IMR-90 (cell line): ENCODE results near the gene C3orf22. TPM values are rescaled to one million over a fixed set of nuclear protein-coding genes. Genes with fewer than 3 reads are reported as not detected.

Source experiments
- ATAC-seq: fragments of 200-7000 bp; cut with Tn5 transposase; 2 replicates; pipeline ENCODE4 v1.9.1; 2020; ENCODE audit warnings: low read depth, mild to moderate bottlenecking, moderate library complexity
- BruUV-seq: library from RNA; stranded (reverse); fragments of 400-500 nt; replicated peaks from 2 replicates; lab custom pipeline; 2021; lab: Mats Ljungman, UMichigan
- CTCF ChIA-PET: fragments of 300-600 bp; formaldehyde crosslinking; extraction: SDS; loops from one replicate; lab custom pipeline; 2021; ENCODE audit warnings: antibody characterized with exemption; lab: Yijun Ruan, JAX
- POLR2A ChIA-PET: fragments of 300-600 bp; sonication (Branson Sonifier 250); formaldehyde crosslinking; loops from one replicate; lab custom pipeline; 2022; ENCODE audit warnings: antibody characterized with exemption; ENCODE audit not compliant: unreplicated experiment; lab: Charles Lee
- DNase-seq: peaks from one replicate; pipeline ENCODE4 v3.0.0; 2013
- H2AFZ ChIP-seq: replicated peaks from 2 replicates; pipeline ENCODE3; 2013; ENCODE audit warnings: low read length, mild to moderate bottlenecking; ENCODE audit not compliant: poor library complexity
- H2AK5ac ChIP-seq: 2 replicates; pipeline ENCODE4 v1.6.1; 2013; ENCODE audit warnings: low read depth, low read length, inconsistent platforms
- H2AK9ac ChIP-seq: replicated peaks from 2 replicates; pipeline ENCODE3; 2013; ENCODE audit warnings: mild to moderate bottlenecking, low read depth, low read length, moderate library complexity; ENCODE audit not compliant: poor library complexity
- H2BK120ac ChIP-seq: 2 replicates; pipeline ENCODE4 v1.6.1; 2013; ENCODE audit warnings: low read depth, low read length, inconsistent platforms
- H2BK15ac ChIP-seq: 3 replicates; pipeline ENCODE4 v1.6.1; 2013; ENCODE audit warnings: low read depth, low read length, inconsistent platforms
- H2BK20ac ChIP-seq: 2 replicates; pipeline ENCODE4 v1.6.1; 2013; ENCODE audit warnings: low read depth, mild to moderate bottlenecking, inconsistent platforms, low read length, moderate library complexity
- H2BK5ac ChIP-seq: 2 replicates; pipeline ENCODE4 v1.6.1; 2013; ENCODE audit warnings: mild to moderate bottlenecking, low read depth, low read length, inconsistent platforms; ENCODE audit not compliant: poor library complexity, severe bottlenecking
- H3K14ac ChIP-seq: replicated peaks from 2 replicates; pipeline ENCODE4 v1.6.1; 2013; ENCODE audit warnings: low read depth, low read length, inconsistent platforms
- H3K18ac ChIP-seq: 2 replicates; pipeline ENCODE4 v1.6.1; 2013; ENCODE audit warnings: low read depth, low read length, control low read depth
- H3K23ac ChIP-seq: 2 replicates; pipeline ENCODE4 v1.6.1; 2013; ENCODE audit warnings: low read depth, low read length, inconsistent platforms
- H3K27ac ChIP-seq: 2 replicates; pipeline ENCODE4 v1.5.1; 2013; ENCODE audit warnings: mild to moderate bottlenecking, control low read depth, low read length; ENCODE audit not compliant: insufficient read depth
- H3K27me3 ChIP-seq: 2 replicates; pipeline ENCODE4 v1.6.1; 2013; ENCODE audit warnings: low read length; ENCODE audit not compliant: control insufficient read depth, insufficient read depth
- H3K36me3 ChIP-seq: 2 replicates; pipeline ENCODE4 v1.6.1; 2013; ENCODE audit warnings: low read length, mixed read lengths; ENCODE audit not compliant: control insufficient read depth, insufficient read depth
- H3K4ac ChIP-seq: 2 replicates; pipeline ENCODE4 v1.6.1; 2013; ENCODE audit warnings: low read depth, low read length, inconsistent platforms
- H3K4me1 ChIP-seq: 2 replicates; pipeline ENCODE4 v1.6.1; 2013; ENCODE audit warnings: low read length, mixed read lengths; ENCODE audit not compliant: control insufficient read depth, insufficient read depth
- H3K4me2 ChIP-seq: 2 replicates; pipeline ENCODE4 v1.6.1; 2013; ENCODE audit warnings: low read depth, mild to moderate bottlenecking, control low read depth, low read length, moderate library complexity
- H3K4me3 ChIP-seq: 2 replicates; pipeline ENCODE4 v1.5.1; 2013; ENCODE audit warnings: low read depth, mild to moderate bottlenecking, control low read depth, low read length, moderate library complexity; ENCODE audit not compliant: insufficient read depth
- H3K56ac ChIP-seq: 2 replicates; pipeline ENCODE4 v1.6.1; 2013; ENCODE audit warnings: low read length, inconsistent platforms; ENCODE audit not compliant: insufficient read depth; ENCODE audit errors: extremely low read depth
- H3K79me1 ChIP-seq, 2 experiments: 2 replicates each; pipeline ENCODE4 v1.6.1; 2013; ENCODE audit warnings: low read length in 2 of 2, inconsistent platforms in 1 of 2, low read depth in 1 of 2
- H3K9ac ChIP-seq: 2 replicates; pipeline ENCODE4 v1.6.1; 2013; ENCODE audit warnings: low read depth, low read length, control low read depth
- H3K9me1 ChIP-seq: 2 replicates; pipeline ENCODE4 v1.6.1; 2013; ENCODE audit warnings: low read length, inconsistent platforms; ENCODE audit not compliant: insufficient read depth
- H3K9me3 ChIP-seq: 2 replicates; pipeline ENCODE4 v1.6.1; 2013; ENCODE audit warnings: low read length; ENCODE audit not compliant: control insufficient read depth, insufficient read depth
- H4K20me1 ChIP-seq: 2 replicates; pipeline ENCODE4 v1.6.1; 2013; ENCODE audit warnings: low read length, inconsistent platforms; ENCODE audit not compliant: insufficient read depth
- H4K5ac ChIP-seq: 2 replicates; pipeline ENCODE4 v1.6.1; 2013; ENCODE audit warnings: mild to moderate bottlenecking, low read depth, low read length, control low read depth
- H4K8ac ChIP-seq, 2 experiments: 2 replicates each; pipeline ENCODE4 v1.6.1; 2013; ENCODE audit warnings: low read depth in 2 of 2, low read length in 2 of 2, control low read depth in 1 of 2, inconsistent platforms in 1 of 2
- H4K91ac ChIP-seq: 2 replicates; pipeline ENCODE4 v1.6.1; 2013; ENCODE audit warnings: low read depth, low read length, inconsistent platforms; ENCODE audit not compliant: insufficient read depth
- CHD1 ChIP-seq: IDR thresholded peaks from 2 replicates; pipeline ENCODE4 v1.6.1; 2012; ENCODE audit warnings: low read depth, low read length, improper control_type of control experiment
- FOS ChIP-seq: fragments of 150-350 bp; IDR thresholded peaks from 2 replicates; pipeline ENCODE4 v1.6.1; 2016; ENCODE audit warnings: low read depth, low read length
- MAFK ChIP-seq: IDR thresholded peaks from 2 replicates; pipeline ENCODE4 v1.6.1; 2012; ENCODE audit warnings: low read depth, low read length, improper control_type of control experiment
- MAZ ChIP-seq: IDR thresholded peaks from 2 replicates; pipeline ENCODE4 v1.6.1; 2012; ENCODE audit warnings: low read depth, mild to moderate bottlenecking, low read length, improper control_type of control experiment, moderate library complexity, borderline replicate concordance
- MXI1 ChIP-seq: IDR thresholded peaks from 2 replicates; pipeline ENCODE4 v1.6.1; 2012; ENCODE audit warnings: low read depth, mild to moderate bottlenecking, low read length, moderate library complexity, borderline replicate concordance
- POLR2A ChIP-seq: IDR thresholded peaks from 2 replicates; pipeline ENCODE4 v1.6.1; 2012; ENCODE audit warnings: mild to moderate bottlenecking, low read depth, low read length
- RCOR1 ChIP-seq: IDR thresholded peaks from 2 replicates; pipeline ENCODE4 v1.6.1; 2012; ENCODE audit warnings: mild to moderate bottlenecking, low read length, improper control_type of control experiment; ENCODE audit not compliant: insufficient replicate concordance
- RFX5 ChIP-seq: IDR thresholded peaks from 2 replicates; pipeline ENCODE4 v1.8.0; 2012; ENCODE audit warnings: low read depth, mild to moderate bottlenecking, low read length, moderate library complexity
- WGBS, 2 experiments: methylation state at CpG; one replicate each; pipeline versions ENCODE4 v1.1.5 to v1.1.7; 2013; ENCODE audit warnings: missing lambda C conversion rate in 2 of 2; ENCODE audit not compliant: insufficient read length in 1 of 2; ENCODE audit errors: extremely low coverage in 2 of 2; 5-methylcytosine and 5-hydroxymethylcytosine counted together
- dilution Hi-C: fragments of 300-500 bp; cut with HindIII; formaldehyde crosslinking; loops from one replicate; pipeline ENCODE4 v1.14.3; 2018; ENCODE audit warnings: low sequenced_read_pairs; ENCODE audit not compliant: unreplicated experiment
- in situ Hi-C: fragments of 300-500 bp; cut with MboI; formaldehyde crosslinking; loops from 3 replicates; pipeline ENCODE4 v1.14.3; 2019; ENCODE audit warnings: low sequenced_read_pairs, inconsistent platforms, mixed read lengths
- intact Hi-C: fragments of 100-400 bp; cut with micrococcal nuclease; formaldehyde crosslinking; loops from 2 replicates; pipeline ENCODE4 v1.10.0; 2022
- polyA plus RNA-seq, 3 experiments: library from polyadenylated mRNA; depleted of rRNA; stranded (reverse); fragments of >200 nt; gene quantifications; 2 replicates each; pipeline ENCODE4 v1.2.3, GENCODE V29; 2012; ENCODE audit warnings: low replicate concordance in 1 of 3
- total RNA-seq: library from RNA; depleted of rRNA; stranded (reverse); fragments of >200 nt; gene quantifications from 2 replicates; pipeline ENCODE4 v1.2.3, GENCODE V29; 2012
- TF ChIP-seq, protein P1 (sequence below): fragments of 150-350 bp; IDR thresholded peaks from 2 replicates; pipeline ENCODE4 v1.6.1; 2017; ENCODE audit warnings: mild to moderate bottlenecking, antibody characterized with exemption, low read length, low read depth
- TF ChIP-seq, protein P2 (sequence below): conservative IDR thresholded peaks from 2 replicates; pipeline ENCODE4 v1.5.1; 2012; ENCODE audit warnings: mild to moderate bottlenecking, low read depth, low read length, improper control_type of control experiment
- TF ChIP-seq, protein P3 (sequence below): fragments of 150-350 bp; IDR thresholded peaks from 2 replicates; pipeline ENCODE4 v1.6.1; 2016; ENCODE audit warnings: low read depth, mild to moderate bottlenecking, low read length, moderate library complexity, borderline replicate concordance

Gene C3orf22
- total and polyA plus RNA-seq, 2 of the 4 experiments (the other 2 are of a cell fraction): not detected

DNA sequence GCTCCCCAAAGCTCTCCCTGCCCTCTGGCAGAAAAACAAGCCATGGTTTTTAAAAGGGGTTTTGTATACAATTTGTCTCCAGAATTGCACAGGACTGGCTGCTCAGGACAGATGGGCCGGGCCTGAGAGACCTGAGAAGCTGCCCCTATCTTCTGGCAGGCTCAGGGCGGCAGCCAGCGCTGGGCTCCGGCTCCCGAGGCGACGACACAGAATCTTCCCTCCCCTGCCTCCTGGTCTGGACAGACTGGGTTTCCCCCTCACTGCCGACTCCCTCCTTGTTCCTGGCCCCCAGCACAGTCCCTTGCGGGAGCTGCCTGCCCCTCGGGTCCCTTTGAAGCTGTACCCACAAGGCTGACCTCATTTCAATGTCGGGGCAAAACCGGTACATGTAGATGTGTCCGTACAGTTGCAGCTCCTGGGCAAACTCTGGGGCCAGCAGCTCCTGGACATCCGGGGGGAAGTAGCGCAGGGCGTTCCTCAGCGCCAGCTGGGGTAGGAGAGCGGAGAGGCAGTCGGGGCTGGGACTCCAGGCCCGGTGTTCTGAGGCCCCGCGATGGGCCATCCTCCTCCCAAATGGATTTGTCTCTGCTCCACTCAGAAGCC, 48.3 kb downstream of the C3orf22 start:
- CTCF ChIA-PET: no interaction called here
- Histone ChIP-seq H4K91ac (no peak overlapping the region), H2BK5ac (no peak overlapping the region), H4K5ac (no peak overlapping the region), H3K4me3 (no peak overlapping the region), H3K27me3 (peaks cover 29% of the 10 kb centered on the region; the same call in 1 of the 2 replicates), H2BK20ac (no peak overlapping the region), H2BK120ac (no peak overlapping the region), H2AFZ (peak overlapping the region; percentile 53), H4K8ac (no peak overlapping the region), H3K4ac (no peak overlapping the region), H3K9ac (no peak overlapping the region), H4K20me1 (no peaks in the 10 kb centered on the region), H3K56ac (no peak overlapping the region), H3K79me1 (no peaks in the 10 kb centered on the region), H3K27ac (no peak overlapping the region), H3K4me2 (no peak overlapping the region), H3K4me1 (no peaks in the 10 kb centered on the region), H2AK5ac (no peak overlapping the region), H2AK9ac (no peak overlapping the region), H2BK15ac (no peak overlapping the region), H3K23ac (no peak overlapping the region), H3K9me3 (no peaks in the 10 kb centered on the region), H3K9me1 (no peaks in the 10 kb centered on the region), H3K18ac (no peak overlapping the region), H3K14ac (no peak overlapping the region), H3K36me3 (no peaks in the 10 kb centered on the region)
- dilution Hi-C loops (no loop called here), in situ Hi-C loops (no loop called here), intact Hi-C loops (no loop called here)
- BruUV-seq: no TSS peak
- TF ChIP-seq MAZ (no peak), MXI1 (no peak), RFX5 (no peak), RCOR1 (no peak), POLR2A (no peak), FOS (no peak), CHD1 (no peak), MAFK (no peak)
- TF ChIP-seq, protein P1, sequence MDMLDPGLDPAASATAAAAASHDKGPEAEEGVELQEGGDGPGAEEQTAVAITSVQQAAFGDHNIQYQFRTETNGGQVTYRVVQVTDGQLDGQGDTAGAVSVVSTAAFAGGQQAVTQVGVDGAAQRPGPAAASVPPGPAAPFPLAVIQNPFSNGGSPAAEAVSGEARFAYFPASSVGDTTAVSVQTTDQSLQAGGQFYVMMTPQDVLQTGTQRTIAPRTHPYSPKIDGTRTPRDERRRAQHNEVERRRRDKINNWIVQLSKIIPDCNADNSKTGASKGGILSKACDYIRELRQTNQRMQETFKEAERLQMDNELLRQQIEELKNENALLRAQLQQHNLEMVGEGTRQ: no peak
- TF ChIP-seq, protein P2, sequence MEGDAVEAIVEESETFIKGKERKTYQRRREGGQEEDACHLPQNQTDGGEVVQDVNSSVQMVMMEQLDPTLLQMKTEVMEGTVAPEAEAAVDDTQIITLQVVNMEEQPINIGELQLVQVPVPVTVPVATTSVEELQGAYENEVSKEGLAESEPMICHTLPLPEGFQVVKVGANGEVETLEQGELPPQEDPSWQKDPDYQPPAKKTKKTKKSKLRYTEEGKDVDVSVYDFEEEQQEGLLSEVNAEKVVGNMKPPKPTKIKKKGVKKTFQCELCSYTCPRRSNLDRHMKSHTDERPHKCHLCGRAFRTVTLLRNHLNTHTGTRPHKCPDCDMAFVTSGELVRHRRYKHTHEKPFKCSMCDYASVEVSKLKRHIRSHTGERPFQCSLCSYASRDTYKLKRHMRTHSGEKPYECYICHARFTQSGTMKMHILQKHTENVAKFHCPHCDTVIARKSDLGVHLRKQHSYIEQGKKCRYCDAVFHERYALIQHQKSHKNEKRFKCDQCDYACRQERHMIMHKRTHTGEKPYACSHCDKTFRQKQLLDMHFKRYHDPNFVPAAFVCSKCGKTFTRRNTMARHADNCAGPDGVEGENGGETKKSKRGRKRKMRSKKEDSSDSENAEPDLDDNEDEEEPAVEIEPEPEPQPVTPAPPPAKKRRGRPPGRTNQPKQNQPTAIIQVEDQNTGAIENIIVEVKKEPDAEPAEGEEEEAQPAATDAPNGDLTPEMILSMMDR: no peak
- TF ChIP-seq, protein P3, sequence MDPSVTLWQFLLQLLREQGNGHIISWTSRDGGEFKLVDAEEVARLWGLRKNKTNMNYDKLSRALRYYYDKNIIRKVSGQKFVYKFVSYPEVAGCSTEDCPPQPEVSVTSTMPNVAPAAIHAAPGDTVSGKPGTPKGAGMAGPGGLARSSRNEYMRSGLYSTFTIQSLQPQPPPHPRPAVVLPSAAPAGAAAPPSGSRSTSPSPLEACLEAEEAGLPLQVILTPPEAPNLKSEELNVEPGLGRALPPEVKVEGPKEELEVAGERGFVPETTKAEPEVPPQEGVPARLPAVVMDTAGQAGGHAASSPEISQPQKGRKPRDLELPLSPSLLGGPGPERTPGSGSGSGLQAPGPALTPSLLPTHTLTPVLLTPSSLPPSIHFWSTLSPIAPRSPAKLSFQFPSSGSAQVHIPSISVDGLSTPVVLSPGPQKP: no peak
- DNase-seq: no peak
- 36% methylated on average over 4 of the region's 22 CpGs; no CpG with 5 or more reads in 1 of the 2 experiments for WGBS, 2 experiments
- POLR2A ChIA-PET: no interaction called here
- peak; percentile 49; the same call in 1 of the 2 replicates for ATAC-seq
